Measurements from ENCODE around the gene KCNC4. TPM values are rescaled to one million over a fixed set of nuclear protein-coding genes. Genes with fewer than 3 reads are reported as not detected.

KCNC4 gene
- total and polyA plus RNA-seq, 2 of the 13 experiments (the other 11 are each of a cell fraction or from before 2014, with no cell fraction given): 0.24 to 0.66 TPM

DNA sequence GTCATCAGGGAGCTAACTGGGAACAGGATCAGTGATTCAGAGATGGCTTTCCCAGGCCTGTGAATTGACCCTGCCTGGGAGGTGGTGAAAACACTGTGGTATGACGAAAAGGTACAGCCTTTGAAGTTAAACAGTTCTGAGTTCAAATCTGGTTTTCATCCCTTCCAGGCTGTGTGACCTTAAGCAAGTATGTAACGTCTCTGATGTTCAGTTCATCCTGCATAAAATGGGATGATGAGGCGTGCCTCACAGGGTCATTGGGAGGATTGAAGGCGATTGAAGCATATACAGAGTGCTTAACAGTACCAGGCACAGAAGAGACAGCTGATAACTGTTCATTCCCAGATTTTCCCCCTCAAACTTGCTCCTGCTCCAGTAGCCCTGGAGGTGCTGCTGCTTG is 11.0 kb downstream of the KCNC4 start:
- no peak for FAIRE-seq
- H2AFZ ChIP-seq (ENCODE audit: low read length): no peak overlapping the region
- no peaks in the 10 kb centered on the region for H3K36me3 ChIP-seq (replicated peaks in 1 of 2; ENCODE audit: control insufficient read depth in 1 of 2, insufficient read depth in 2 of 2, low read length in 2 of 2)
- DNase-seq (ENCODE audit: low spot score): no peak
- no peak overlapping the region for H3K9ac ChIP-seq (ENCODE audit: insufficient read depth, low read depth, low read length)
- in situ Hi-C loops (cut with HindIII; ENCODE audit: extremely low pct_ligation_motif_present, low pct_unique_long_range_greater_than_20kb): no loop called here
- intact Hi-C loops (cut with micrococcal nuclease; ENCODE audit: unreplicated experiment): no loop called here
- H3K27me3 ChIP-seq (ENCODE audit: control insufficient read depth in 1 of 2, insufficient read depth in 2 of 2, low read length in 2 of 2): peaks cover 0 to 4% of the 10 kb centered on the region in 2 experiments; a peak in 1 of 5 replicates
- no peak overlapping the region for H3K27ac ChIP-seq (ENCODE audit: extremely low read length, insufficient read depth, low read length)
- H3K4me2 ChIP-seq (ENCODE audit: low read depth, low read length): no peak overlapping the region
- H3K9me3 ChIP-seq (ENCODE audit: low read length): no peaks in the 10 kb centered on the region
- 60% methylated on average over 3 of the region's 4 CpGs for WGBS (ENCODE audit: low lambda C conversion rate)
- TF ChIP-seq, protein P1, sequence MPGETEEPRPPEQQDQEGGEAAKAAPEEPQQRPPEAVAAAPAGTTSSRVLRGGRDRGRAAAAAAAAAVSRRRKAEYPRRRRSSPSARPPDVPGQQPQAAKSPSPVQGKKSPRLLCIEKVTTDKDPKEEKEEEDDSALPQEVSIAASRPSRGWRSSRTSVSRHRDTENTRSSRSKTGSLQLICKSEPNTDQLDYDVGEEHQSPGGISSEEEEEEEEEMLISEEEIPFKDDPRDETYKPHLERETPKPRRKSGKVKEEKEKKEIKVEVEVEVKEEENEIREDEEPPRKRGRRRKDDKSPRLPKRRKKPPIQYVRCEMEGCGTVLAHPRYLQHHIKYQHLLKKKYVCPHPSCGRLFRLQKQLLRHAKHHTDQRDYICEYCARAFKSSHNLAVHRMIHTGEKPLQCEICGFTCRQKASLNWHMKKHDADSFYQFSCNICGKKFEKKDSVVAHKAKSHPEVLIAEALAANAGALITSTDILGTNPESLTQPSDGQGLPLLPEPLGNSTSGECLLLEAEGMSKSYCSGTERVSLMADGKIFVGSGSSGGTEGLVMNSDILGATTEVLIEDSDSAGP (CRISPR knock-in tag; IDR thresholded peaks at IDR 0.05; ENCODE audit: borderline replicate concordance): no peak
- no peak for TF ChIP-seq ZNF777 (CRISPR knock-in tag; IDR thresholded peaks at IDR 0.05)
- H4K20me1 ChIP-seq (ENCODE audit: insufficient read depth, low read length): no peaks in the 10 kb centered on the region
- POLR2A ChIA-PET: no interaction called here
- H3K4me1 ChIP-seq (ENCODE audit: insufficient read depth, low read length): peaks cover 12% of the 10 kb centered on the region; the same call in 1 of the 2 replicates
- CTCF ChIA-PET (ENCODE audit: low intra/inter-chr PET ratio, low total read pairs): no interaction called here
- no peak for ATAC-seq
- no peak overlapping the region for H3K4me3 ChIP-seq (replicated peaks in 1 of 3; ENCODE audit: insufficient read depth in 1 of 3, low read depth in 2 of 3, low read length in 3 of 3)
- H3K79me2 ChIP-seq (ENCODE audit: insufficient read depth, low read length): no peaks in the 10 kb centered on the region
- no TSS peak for BruUV-seq (replicated peaks)

DNA sequence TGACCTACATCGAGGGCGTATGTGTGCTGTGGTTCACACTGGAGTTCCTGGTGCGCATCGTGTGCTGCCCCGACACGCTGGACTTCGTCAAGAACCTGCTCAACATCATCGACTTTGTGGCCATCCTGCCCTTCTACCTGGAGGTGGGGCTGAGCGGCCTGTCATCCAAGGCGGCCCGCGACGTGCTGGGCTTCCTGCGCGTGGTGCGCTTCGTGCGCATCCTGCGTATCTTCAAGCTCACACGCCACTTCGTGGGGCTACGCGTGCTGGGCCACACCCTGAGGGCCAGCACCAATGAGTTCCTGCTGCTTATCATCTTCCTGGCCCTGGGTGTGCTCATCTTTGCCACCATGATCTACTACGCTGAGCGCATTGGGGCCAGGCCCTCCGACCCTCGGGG is 13.0 kb downstream of the KCNC4 start:
- H3K4me1 ChIP-seq (ENCODE audit: insufficient read depth, low read length): peaks cover 12% of the 10 kb centered on the region; the same call in 1 of the 2 replicates
- no peak overlapping the region for H2AFZ ChIP-seq (ENCODE audit: low read length)
- no peak for FAIRE-seq
- in situ Hi-C loops (cut with HindIII; ENCODE audit: extremely low pct_ligation_motif_present, low pct_unique_long_range_greater_than_20kb) (no loop called here), intact Hi-C loops (cut with micrococcal nuclease; ENCODE audit: unreplicated experiment) (no loop called here)
- H3K79me2 ChIP-seq (ENCODE audit: insufficient read depth, low read length): no peaks in the 10 kb centered on the region
- no peak for DNase-seq (ENCODE audit: low spot score)
- H3K4me3 ChIP-seq (replicated peaks in 1 of 3; ENCODE audit: insufficient read depth in 1 of 3, low read depth in 2 of 3, low read length in 3 of 3): no peak overlapping the region
- ChIA-PET POLR2A (no interaction called here), CTCF (ENCODE audit: low intra/inter-chr PET ratio, low total read pairs) (no interaction called here)
- H3K9ac ChIP-seq (ENCODE audit: insufficient read depth, low read depth, low read length): no peak overlapping the region
- H3K4me2 ChIP-seq (ENCODE audit: low read depth, low read length): no peak overlapping the region
- ATAC-seq: no peak
- H3K9me3 ChIP-seq (ENCODE audit: low read length): no peaks in the 10 kb centered on the region
- no peaks in the 10 kb centered on the region for H3K36me3 ChIP-seq (replicated peaks in 1 of 2; ENCODE audit: control insufficient read depth in 1 of 2, insufficient read depth in 2 of 2, low read length in 2 of 2)
- 90% methylated on average over 6 of the region's 27 CpGs for WGBS (ENCODE audit: low lambda C conversion rate)
- H3K27me3 ChIP-seq (ENCODE audit: control insufficient read depth in 1 of 2, insufficient read depth in 2 of 2, low read length in 2 of 2): peaks cover 0 to 4% of the 10 kb centered on the region in 2 experiments; a peak in 2 of 5 replicates
- no peaks in the 10 kb centered on the region for H4K20me1 ChIP-seq (ENCODE audit: insufficient read depth, low read length)
- no peak overlapping the region for H3K27ac ChIP-seq (ENCODE audit: extremely low read length, insufficient read depth, low read length)
- no TSS peak for BruUV-seq (replicated peaks)
- no peak for TF ChIP-seq ZNF563 (CRISPR knock-in tag; IDR thresholded peaks at IDR 0.05)
- no peak for TF ChIP-seq GABPB1 (CRISPR knock-in tag; IDR thresholded peaks at IDR 0.05)
- no peak for TF ChIP-seq RFX1 (IDR thresholded peaks at IDR 0.05)
- no peak for TF ChIP-seq NR2F6 (IDR thresholded peaks at IDR 0.05)
- TF ChIP-seq NR2F6 (CRISPR knock-in tag; IDR thresholded peaks at IDR 0.05): no peak
- no peak for TF ChIP-seq NFYB (CRISPR knock-in tag; IDR thresholded peaks at IDR 0.05)
- TF ChIP-seq CBX5 (CRISPR knock-in tag; IDR thresholded peaks at IDR 0.05; ENCODE audit: borderline replicate concordance): no peak
- TF ChIP-seq RARG (CRISPR knock-in tag; IDR thresholded peaks at IDR 0.05; ENCODE audit: low read depth): no peak
- no peak for TF ChIP-seq NFKB2 (CRISPR knock-in tag; IDR thresholded peaks at IDR 0.05; ENCODE audit: borderline replicate concordance)
- no peak for TF ChIP-seq MXI1 (IDR thresholded peaks at IDR 0.05; ENCODE audit: borderline replicate concordance, low read depth, low read length)
- TF ChIP-seq ELF1 (CRISPR knock-in tag; IDR thresholded peaks at IDR 0.05): no peak
- no peak for TF ChIP-seq ARNTL (CRISPR knock-in tag; IDR thresholded peaks at IDR 0.05)
- TF ChIP-seq ZNF710 (CRISPR knock-in tag; IDR thresholded peaks at IDR 0.05; ENCODE audit: borderline replicate concordance): no peak
- TF ChIP-seq MIER2 (CRISPR knock-in tag; IDR thresholded peaks at IDR 0.05): no peak
- TF ChIP-seq CHCHD3 (CRISPR knock-in tag; IDR thresholded peaks at IDR 0.05): no peak
